NCI-H748 treated with DMSO at 0.1 percent for 48 hours (cell line): ENCODE measurements around the gene BABAM2.
"Not testable (repeated sequence)": the region's sequence is repeated elsewhere in the genome, so short reads cannot be mapped to it uniquely, and the experiment has no call there.

Experiments used
- DNase-seq: peaks from one replicate; lab custom pipeline; 2025; lab: John Stamatoyannopoulos, UW

BABAM2 gene

GRCh38 chr2:28332696-28333095 lies 442.2 kb downstream of the BABAM2 start:
- DNase-seq = no peak

DNA sequence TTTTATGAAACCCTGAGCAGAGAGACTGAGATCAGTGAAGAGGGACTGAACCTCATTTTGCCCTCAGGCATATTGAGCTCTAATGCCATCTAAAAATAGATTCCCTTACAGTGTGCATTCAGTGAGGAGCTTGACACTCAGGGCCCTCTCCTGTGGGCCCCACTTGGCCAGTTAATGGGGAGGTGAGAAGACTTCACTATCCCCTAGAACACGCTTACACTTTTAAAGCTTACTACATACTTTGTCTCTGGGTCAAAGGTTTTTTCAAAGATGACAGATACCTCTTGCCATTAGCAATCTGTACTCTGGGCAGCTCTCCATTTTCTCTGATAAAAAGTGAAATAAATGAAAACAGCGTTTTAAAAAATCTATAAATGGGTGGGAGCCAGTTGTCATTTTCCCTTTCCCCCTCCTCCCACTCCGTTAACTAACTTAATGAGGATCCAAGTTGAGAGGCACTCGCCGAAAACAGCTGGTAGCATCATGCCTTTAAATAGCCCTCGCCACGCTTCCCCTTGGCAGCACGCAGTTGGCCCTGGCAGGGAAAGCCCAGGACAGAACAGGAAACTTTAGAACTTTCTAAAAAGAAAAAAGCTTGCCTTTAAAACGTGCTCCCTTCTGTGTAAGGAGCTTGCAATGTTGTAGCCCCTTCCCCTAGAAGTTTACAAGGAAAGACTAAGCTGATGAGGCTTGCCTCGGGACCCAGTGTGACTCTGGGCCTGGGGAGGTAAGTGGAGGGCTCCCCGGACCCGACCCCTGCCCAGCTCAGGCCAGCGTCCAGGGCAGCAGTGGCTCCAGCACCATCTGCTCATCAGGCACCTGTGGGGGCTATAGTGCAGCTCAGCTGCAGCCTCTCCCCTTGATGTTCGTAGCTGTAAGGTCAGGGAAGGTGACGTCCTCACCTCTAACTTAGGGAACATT lies 443.3 kb downstream of the BABAM2 start:
- no peak for DNase-seq

DNA sequence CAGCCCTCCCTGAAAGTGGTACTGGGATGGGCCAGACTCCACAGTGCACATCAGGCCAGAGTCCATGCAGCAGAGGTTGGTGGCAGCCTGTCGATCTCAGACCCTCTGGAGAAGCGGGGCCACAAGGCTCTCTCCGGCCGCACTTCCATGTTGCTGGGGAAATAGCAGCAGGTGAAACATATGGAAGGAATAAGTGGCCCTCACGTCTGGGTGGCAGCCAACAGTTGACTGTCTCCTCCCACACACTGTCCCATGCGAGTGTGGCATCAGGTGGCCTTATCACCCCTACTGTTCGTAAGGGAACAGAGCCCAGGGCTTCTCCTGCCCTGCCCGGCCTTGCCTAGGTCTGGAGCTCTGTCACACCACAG lies 444.0 kb downstream of the BABAM2 start:
- DNase-seq = no peak

DNA sequence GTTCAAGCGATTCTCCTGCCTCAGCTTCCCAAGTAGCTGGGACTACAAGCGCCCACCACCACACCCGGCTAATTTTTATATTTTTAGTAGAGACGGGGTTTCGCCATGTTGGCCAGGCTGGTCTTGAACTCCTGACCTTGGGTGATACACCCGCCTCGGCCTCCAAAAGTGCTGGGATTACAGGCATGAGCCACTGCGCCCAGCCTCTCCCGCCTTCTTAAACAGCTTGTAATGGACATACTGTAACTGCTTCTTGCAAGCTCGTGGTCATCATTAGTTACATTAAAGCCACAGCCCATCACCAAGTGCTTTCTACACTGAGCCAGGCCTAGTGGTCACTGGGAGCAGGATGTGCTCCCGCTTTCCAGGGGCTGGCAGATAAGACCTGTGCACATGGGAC lies 444.7 kb downstream of the BABAM2 start:
- DNase-seq = not testable (repeated sequence)

GRCh38 chr2:28335666-28336065 lies 445.1 kb downstream of the BABAM2 start:
- no peak for DNase-seq

GRCh38 chr2:28336264-28336980 lies 445.9 kb downstream of the BABAM2 start:
- DNase-seq = no peak

DNA sequence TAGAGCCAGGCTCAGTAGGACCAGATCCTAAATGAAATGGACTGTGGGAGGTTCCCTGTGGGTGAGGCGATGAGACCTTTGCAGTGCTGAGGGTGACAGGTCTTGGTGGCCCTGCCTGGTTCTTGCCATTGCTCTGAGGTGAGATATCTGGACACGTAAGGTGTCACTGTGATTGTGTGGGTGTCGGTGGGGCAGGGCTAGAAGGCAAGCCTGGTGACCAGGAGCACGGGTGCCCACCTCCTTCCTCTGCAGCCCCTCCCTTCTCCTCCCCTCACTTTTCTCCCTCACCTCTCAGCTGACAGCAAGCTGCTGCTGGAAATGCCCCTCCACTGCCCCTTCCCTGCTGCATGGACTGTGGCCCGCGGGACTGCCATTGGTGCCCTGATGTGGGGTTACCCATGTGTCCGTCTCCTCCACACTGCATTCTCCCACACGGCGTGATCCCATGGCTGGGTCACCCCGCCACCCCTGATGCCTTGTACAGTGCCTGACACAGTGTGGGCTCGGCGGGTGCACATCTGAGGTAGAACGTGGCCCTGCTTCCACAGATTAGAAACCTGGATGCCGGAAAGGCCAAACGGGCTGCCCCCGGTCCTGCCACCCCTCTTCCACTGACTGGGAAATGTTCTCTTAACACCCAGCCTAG lies 446.6 kb downstream of the BABAM2 start:
- DNase-seq = no peak

GRCh38 chr2:28338046-28338817 lies 447.7 kb downstream of the BABAM2 start:
- DNase-seq = no peak

GRCh38 chr2:28338831-28339321 lies 448.3 kb downstream of the BABAM2 start:
- no peak for DNase-seq

GRCh38 chr2:28339516-28340175 lies 449.1 kb downstream of the BABAM2 start:
- DNase-seq = no peak

DNA sequence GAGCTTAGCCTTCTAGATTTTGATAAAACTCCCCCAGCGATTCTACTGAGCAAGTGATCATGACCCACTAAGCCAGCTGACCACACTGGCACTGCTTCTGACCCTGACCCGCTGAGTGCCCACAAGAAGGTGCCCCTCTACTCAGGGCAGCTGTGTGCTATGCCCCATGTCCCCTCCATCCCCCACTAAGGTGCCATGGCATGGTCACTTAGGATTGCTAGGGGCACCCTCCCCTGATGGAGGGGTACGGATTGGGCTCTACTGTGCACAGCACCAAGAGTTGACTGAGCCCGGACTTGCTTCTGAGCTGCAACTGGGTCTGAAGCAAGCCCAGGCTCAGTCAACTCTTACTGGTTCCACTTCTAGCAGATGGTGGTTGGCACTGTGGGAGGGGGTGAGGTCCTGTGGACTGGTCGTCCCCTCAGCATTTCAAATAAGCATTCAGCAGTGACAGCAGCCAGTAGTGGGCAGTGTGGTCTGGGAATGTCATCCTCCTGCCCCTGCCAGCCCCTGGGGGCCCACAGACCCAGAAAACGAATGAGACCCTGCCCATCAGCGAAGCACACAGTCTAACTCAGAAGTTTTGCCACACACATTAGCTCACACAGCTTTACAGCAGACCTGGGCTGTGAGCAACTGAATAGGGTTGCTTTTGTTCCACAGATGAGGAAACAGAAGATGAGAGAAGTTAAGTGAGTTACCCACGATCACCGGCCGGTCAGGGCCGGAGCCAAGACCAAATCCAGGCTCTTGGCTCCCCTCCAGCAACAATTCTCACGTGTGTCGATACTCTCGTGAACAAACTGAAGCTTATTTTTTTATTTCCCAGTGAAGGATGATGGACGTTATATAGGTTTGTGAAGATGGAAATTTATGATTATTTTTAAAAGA lies 450.0 kb downstream of the BABAM2 start:
- DNase-seq = no peak

GRCh38 chr2:28341208-28341891 lies 450.8 kb downstream of the BABAM2 start:
- no peak for DNase-seq

DNA sequence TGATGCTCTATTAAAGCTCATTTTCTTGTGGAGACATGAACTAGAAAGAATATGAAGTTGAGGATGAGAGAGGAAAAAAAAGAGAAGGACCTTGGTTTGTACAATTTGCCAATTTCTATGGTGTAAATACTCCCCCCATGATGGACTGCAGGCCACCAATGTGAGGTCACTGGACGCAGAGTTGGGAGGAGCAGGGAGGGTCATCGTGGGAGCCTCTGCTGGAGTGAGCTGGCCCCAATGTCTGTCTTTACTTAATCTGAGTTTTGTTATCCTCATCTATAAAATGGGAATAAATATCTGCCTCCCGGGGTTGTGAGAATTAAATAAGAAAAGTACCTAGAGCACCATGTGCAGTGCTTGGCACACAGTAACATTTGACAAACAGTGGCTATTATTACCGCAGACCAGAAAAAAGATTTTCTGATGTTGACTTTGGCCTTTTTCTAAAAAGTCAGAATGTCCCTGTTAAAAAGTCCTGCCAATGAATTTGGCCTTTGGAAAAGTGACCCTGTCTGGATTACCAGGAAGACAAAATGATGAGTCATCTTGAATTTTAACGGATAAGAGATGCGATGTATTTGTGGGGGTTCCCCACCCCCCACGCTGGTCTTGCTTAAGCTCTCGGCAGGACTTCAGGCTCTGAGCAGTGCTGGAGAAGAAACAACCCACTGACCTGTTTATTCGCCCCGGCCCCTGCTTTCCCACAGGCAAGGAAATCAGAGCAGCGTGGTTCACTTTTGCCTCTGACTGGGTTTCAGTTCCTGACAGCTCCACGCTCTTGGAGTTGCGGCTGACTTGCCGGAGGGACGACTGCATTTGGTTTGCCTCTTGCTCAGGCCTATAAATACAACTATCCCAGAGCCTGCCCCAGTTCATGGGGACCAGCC lies 451.8 kb downstream of the BABAM2 start:
- no peak for DNase-seq

- no peak for DNase-seq
Measured at GRCh38 chr2:28343184-28343942, 452.8 kb downstream of the BABAM2 start.

- no peak for DNase-seq
Measured at GRCh38 chr2:28343971-28344715, 453.6 kb downstream of the BABAM2 start.

DNA sequence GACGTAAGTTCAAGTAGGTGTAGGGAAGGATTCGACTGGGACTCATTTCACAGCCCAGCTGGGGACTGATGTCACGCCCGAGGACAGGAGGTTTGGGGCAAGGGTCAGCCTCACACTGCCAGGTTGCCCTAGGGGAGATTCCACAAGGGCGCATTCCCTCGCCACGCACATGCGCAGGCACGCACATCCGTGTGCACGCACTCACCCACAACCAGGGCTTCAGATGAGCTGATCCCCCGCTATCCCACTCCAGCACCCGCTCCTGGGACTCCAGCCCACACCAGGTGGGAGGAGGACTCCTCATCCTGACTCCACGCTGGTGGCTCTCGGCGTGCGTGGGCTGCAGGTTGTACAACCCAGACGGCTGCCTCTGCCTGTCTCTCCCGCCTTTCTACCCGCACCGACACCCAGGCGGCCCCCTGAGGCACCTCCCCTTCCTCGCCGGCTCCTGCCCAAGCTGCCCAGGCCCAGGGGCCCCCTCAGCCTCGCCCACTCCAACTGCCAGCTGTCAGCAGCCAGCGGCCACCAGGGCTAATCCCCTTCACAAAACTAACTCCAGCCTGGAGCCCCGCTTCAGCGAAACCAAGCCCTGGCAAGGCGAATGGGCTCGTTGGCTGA lies 454.3 kb downstream of the BABAM2 start:
- DNase-seq = no peak

GRCh38 chr2:28345619-28346018 lies 455.1 kb downstream of the BABAM2 start:
- DNase-seq = no peak
